A204.1 (cell line): Measurements from ENCODE around the gene TSHZ2.

Experiments used
- FAIRE-seq: peaks from 2 replicates; lab custom pipeline; 2012; peaks lifted over from hg19 to GRCh38; lab: Jason Lieb, UNC

The TSHZ2 gene

GRCh38 chr20:53253668-53254067 is 281.5 kb downstream of the TSHZ2 start:
- FAIRE-seq = no peak

GRCh38 chr20:53255102-53255710 is 283.0 kb downstream of the TSHZ2 start:
- FAIRE-seq = no peak

DNA sequence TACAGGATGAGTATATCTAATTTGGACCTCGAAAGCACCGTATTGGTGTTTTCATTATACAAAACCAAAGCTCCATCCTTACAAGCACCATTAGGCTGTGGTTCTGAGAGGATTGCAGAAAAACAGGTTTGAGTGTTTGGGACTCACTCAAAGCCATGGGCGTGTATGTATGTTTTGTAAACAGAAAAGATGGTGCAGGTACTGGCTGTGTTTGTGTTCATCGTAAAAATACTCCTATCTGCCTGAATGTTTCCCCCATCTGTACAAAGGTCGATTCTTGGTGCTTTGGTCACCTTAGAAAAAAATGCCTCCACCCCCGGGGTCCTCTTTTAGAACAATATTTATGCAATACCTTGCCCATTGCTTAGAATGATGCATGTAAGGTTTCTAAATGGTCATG is 286.6 kb downstream of the TSHZ2 start:
- FAIRE-seq = no peak

DNA sequence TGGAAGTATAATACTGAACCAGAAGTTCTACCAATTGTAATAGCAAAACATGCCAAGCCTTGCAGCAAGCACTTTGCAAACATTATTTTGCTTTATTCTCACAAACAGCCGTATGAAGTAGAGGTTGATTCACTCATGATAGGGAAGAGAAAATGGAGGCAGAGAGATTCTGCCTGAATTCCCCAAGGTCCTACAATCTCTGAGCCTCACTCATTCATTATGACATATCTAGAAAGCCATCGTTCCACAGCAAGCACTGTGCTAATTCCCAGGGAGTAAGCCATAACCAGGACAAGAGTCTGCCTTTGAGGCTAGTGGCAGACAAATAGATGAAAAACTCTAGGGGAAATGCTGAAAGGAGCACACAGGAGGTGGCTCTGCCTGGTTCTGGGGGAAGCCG is 288.0 kb downstream of the TSHZ2 start:
- no peak for FAIRE-seq

- FAIRE-seq = no peak
These were observed 288.4 kb downstream of the TSHZ2 start for GRCh38 chr20:53260591-53260990.

DNA sequence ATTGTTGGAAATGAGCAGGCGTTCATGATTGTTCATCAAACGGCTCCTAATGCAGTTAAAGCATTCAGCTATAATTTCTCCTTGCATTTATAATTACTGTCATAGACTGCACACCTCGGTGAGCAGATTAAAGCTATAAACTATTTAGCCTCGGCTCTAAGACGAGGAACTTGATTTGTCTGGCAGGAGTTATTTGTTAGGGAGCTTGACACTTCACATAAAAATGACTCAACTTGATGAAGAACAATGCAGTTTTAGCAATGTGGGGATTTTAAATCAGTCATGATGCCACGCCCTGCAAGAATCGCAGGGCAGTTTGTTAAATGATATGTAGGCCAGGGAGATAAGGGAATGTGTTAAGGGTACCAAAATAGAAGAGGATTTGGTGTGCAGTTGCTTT is 290.2 kb downstream of the TSHZ2 start:
- FAIRE-seq = no peak

DNA sequence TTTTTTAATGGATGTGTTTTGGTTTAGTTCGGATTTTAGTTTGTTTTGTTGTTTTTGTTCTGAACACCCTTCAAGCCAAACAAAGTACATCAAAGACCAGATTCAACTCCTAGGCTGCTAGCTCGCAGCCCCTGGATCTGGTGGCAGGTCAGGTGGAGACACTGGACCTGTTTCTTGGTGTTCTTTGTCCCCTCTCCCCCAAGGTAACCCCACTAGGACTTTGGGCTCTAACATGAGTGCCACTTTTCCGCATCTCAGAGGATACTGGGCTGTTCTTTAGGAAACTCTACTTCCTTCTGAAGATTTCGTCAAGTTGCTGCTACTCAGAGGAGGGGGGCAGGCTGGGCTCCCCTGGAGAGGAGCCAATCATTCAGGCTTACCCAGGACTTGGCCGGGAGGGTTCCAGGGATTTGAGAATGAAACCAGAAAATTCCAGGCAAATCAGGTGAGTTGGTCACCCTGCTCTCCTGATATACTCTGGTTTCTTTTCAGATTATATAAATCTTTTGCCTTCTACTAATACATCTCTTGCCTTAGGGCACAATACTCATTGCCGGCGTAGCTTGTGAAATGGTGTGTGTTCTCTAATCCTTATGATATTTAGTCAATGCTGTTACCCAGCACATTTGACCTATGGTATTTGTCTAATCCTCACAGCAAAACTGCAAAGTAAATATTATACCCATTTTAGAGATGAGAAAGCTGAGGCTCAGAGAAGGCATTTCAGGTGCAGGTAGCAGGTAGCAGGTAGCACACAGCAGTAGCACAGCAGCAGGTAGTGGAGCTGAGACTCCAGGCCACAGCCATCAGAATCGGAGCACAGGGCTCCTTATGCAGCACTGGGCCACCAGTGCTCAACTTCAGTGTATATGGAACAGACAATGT is 291.6 kb downstream of the TSHZ2 start:
- FAIRE-seq = no peak

DNA sequence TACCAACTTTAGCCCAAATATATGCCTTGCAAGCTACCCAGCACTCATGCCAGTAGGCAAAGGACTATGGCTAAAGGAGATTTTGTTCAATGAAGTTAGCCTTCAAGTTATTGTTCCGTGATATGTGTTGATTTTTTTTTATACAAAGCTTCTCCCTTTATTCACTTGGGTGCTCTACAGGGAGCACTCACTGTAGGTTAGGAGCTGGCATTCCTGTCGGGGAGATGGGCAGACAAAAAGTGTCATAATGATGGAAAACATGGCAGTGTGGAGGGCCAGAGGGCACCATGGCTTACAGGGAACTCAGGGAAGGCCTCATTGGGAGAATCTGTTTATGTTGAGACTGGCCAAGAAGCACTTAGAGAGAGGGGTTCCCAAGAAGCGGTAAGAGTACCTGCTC is 292.4 kb downstream of the TSHZ2 start:
- FAIRE-seq = no peak

GRCh38 chr20:53265304-53265875 is 293.2 kb downstream of the TSHZ2 start:
- FAIRE-seq = no peak

- no peak for FAIRE-seq
These were observed 297.2 kb downstream of the TSHZ2 start for GRCh38 chr20:53269380-53269779.

- no peak for FAIRE-seq
These were observed 298.7 kb downstream of the TSHZ2 start for GRCh38 chr20:53270792-53271375.

GRCh38 chr20:53274365-53274764 is 302.2 kb downstream of the TSHZ2 start:
- no peak for FAIRE-seq

DNA sequence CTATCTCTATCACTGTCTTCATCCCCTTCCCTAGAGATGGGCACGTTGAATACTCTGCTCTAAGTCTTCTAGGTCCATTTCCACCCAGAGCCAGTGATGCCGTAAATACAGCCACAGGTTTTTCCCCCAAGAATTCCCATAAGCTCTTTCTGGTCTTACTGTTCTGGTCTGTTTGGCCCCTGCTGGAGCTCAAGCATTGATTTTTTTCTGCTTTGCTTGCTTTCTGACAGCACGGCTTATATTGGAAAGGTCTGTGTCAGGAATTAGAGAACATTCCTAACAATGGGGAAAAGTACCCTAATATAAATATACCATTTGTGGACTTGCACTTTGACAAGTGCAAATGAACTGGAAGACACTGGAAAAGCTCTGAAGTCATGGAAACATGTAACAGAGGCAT is 302.6 kb downstream of the TSHZ2 start:
- FAIRE-seq = no peak

- no peak for FAIRE-seq
These were observed 304.0 kb downstream of the TSHZ2 start for GRCh38 chr20:53276143-53276542.

DNA sequence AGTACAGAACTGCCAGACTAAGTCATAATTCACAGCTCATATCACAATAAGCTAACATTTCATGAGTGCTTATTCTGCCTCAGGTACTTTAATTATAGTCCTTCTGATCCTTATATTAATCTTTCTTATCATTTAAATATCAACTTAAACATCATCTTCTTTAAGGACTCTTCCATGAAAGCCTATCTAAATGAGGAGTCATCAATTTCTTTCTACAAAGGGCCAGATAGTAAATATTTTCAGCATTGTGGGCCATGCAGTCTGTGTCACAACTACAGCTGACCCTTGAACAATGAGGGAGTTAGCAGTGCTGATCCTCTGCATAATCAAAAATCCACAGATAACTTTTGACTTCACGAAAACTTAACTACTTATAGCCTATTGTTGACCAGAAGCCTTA is 306.4 kb downstream of the TSHZ2 start:
- FAIRE-seq = no peak

DNA sequence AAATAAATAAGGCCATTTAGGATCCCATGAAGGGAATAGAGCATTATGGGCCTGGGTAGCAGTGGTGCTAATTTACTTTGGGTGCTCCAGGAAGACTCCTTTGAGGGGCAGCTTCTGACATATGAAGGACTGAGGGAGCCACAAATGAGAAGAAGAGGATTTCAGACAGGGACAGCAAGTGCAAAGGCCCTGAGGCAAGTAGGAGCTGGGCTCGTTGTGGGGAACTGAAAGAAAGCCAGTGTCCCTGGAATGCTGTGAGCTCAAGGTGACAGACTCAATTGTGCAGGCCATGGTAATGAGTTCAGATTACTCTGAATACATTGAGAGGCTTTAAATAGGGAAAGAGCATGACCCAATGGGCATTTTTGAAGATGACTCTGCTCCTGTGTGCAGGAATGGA is 307.6 kb downstream of the TSHZ2 start:
- FAIRE-seq = no peak

GRCh38 chr20:53281557-53282117 is 309.5 kb downstream of the TSHZ2 start:
- no peak for FAIRE-seq

GRCh38 chr20:53282217-53282955 is 310.2 kb downstream of the TSHZ2 start:
- FAIRE-seq = no peak

DNA sequence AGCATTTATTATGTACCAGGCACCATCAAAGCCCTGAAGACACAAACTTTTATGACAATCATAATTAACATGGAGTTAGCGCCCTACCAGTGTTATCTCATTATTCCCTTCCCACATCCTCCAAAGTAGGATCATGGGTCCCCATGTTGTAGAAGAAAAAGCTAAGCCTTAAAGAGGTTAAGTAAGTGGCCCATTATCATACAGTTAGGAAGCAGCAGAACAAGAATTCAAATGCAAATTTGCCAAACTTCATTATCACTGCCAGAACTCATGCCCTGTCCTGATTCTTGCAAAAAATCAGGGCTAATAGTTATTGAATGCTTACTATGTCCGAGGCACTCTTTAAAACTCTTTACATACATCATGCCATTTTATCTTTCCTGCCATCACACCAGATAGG is 310.9 kb downstream of the TSHZ2 start:
- FAIRE-seq = no peak

- FAIRE-seq = no peak
These were observed 311.4 kb downstream of the TSHZ2 start for GRCh38 chr20:53283597-53283996.

GRCh38 chr20:53284256-53284655 is 312.1 kb downstream of the TSHZ2 start:
- FAIRE-seq = no peak

- FAIRE-seq = no peak
These were observed 312.5 kb downstream of the TSHZ2 start for GRCh38 chr20:53284696-53285095.
